Epithelial cell of esophagus (primary cell): ENCODE data around the gene GSG1L.

Experiments
- DNase-seq: peaks from one replicate; pipeline ENCODE4 v3.0.0; 2010; ENCODE audit warnings: low read depth
- H3K4me3 ChIP-seq: 2 replicates; pipeline ENCODE4 v1.5.1; 2011; ENCODE audit warnings: mild to moderate bottlenecking, low read length, control low read depth
- TF ChIP-seq, protein P1 (sequence below): IDR thresholded peaks from 2 replicates; pipeline ENCODE4 v1.5.1; 2011; ENCODE audit warnings: low read depth, mild to moderate bottlenecking, low read length, control low read depth, inconsistent platforms; ENCODE audit not compliant: insufficient read depth; ENCODE audit errors: missing control alignments

The GSG1L gene

DNA sequence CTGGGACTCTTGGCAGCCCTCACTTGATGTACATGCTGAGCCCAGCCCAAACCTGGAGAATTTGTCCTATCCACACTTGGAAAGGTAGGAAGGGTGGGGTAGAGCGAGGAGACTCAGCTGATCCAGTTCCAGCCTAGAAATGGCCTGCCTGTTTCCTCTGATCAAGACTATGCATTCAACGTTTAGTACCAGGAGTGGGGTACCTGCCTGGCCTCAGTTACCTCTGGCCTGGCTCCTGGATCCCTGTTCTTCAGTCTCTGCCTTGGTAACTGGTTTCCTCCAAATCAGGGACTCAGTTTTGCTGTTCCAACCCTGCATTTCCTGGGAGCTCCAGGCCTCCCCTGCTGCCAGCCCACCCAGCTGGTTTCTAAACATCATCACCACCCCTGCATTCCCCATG is 233.5 kb downstream of the GSG1L start:
- no peak overlapping the region for H3K4me3 ChIP-seq
- TF ChIP-seq, protein P1, sequence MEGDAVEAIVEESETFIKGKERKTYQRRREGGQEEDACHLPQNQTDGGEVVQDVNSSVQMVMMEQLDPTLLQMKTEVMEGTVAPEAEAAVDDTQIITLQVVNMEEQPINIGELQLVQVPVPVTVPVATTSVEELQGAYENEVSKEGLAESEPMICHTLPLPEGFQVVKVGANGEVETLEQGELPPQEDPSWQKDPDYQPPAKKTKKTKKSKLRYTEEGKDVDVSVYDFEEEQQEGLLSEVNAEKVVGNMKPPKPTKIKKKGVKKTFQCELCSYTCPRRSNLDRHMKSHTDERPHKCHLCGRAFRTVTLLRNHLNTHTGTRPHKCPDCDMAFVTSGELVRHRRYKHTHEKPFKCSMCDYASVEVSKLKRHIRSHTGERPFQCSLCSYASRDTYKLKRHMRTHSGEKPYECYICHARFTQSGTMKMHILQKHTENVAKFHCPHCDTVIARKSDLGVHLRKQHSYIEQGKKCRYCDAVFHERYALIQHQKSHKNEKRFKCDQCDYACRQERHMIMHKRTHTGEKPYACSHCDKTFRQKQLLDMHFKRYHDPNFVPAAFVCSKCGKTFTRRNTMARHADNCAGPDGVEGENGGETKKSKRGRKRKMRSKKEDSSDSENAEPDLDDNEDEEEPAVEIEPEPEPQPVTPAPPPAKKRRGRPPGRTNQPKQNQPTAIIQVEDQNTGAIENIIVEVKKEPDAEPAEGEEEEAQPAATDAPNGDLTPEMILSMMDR = no peak
- no peak for DNase-seq

- H3K4me3 ChIP-seq = no peak overlapping the region
- DNase-seq = no peak
- TF ChIP-seq, protein P1 = no peak
These were observed 234.8 kb downstream of the GSG1L start for GRCh38 chr16:27828671-27829070.

- TF ChIP-seq, protein P1 = no peak
- DNase-seq = no peak
- no peak overlapping the region for H3K4me3 ChIP-seq
These were observed 235.7 kb downstream of the GSG1L start for GRCh38 chr16:27827765-27828164.

DNA sequence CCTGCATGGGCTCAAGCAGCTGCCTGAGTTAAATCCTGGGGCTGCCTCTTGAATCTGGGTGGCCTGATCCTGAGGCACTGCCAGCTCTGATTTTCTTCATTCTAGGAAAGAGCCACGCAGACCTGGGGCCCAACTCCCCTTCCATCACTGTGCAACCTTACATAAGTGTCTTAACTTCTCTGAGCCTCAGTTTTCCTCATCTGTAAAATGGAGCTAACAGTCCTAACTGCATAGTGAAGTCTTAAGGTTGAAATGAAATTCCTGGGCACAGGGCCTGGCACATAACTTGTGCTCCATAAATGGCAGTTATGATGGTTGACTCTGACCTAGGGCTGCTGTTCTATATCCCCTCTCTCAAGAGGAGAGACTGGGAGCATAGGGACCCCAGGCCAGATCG is 236.6 kb downstream of the GSG1L start:
- TF ChIP-seq, protein P1 = no peak
- no peak for DNase-seq
- no peak overlapping the region for H3K4me3 ChIP-seq

- TF ChIP-seq, protein P1 = no peak
- DNase-seq = no peak
- no peak overlapping the region for H3K4me3 ChIP-seq
These were observed 237.2 kb downstream of the GSG1L start for GRCh38 chr16:27826081-27826892.

- DNase-seq = no peak
- no peak overlapping the region for H3K4me3 ChIP-seq
- TF ChIP-seq, protein P1 = no peak
These were observed 238.7 kb downstream of the GSG1L start for GRCh38 chr16:27824786-27825185.

DNA sequence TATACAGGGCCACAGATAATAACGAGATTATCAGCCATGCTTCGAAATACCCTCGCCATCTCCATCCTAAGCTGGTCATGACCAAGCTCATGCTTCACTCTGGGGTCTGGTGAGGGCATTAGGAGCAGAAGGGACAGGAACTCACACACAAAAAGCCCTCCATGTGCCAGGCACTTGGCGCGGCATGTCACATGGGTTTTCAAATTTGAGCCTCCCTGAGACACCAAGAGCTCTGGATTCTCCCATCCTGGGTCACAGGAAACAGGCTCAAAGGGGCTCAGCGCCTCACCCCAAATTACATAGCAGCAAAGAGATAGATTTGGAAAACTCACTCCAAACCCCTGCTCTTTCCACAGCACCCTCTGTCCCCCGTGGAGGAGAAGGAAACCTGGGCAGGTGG is 239.5 kb downstream of the GSG1L start:
- TF ChIP-seq, protein P1 = no peak
- no peak overlapping the region for H3K4me3 ChIP-seq
- no peak for DNase-seq
